Liver (tissue), 9 donors: Measurements from ENCODE around the gene CSMD2. TPM values are rescaled to one million over a fixed set of nuclear protein-coding genes. Genes with fewer than 3 reads are reported as not detected.

Experiments
- DNase-seq: peaks from one replicate; pipeline ENCODE4 v3.0.0-alpha.2; 2017; ENCODE audit warnings: low spot score
- H3K27ac ChIP-seq, 2 donors: one replicate each; pipeline ENCODE4 v1.7.0; 2013; ENCODE audit warnings: inconsistent platforms in 2 of 2, low read length in 2 of 2, control low read depth in 1 of 2, low read depth in 1 of 2, mild to moderate bottlenecking in 1 of 2
- H3K27me3 ChIP-seq, 4 donors: one replicate each; pipeline versions ENCODE4 v1.6.1 to v1.7.0; 2013; ENCODE audit warnings: low read length in 3 of 4, inconsistent platforms in 1 of 4, mild to moderate bottlenecking in 1 of 4, moderate library complexity in 1 of 4; ENCODE audit not compliant: control insufficient read depth in 4 of 4, insufficient read depth in 4 of 4
- H3K36me3 ChIP-seq, 4 donors: one replicate each; pipeline versions ENCODE4 v1.6.1 to v1.7.0; 2013; ENCODE audit warnings: low read length in 3 of 4, mild to moderate bottlenecking in 3 of 4, low read depth in 1 of 4, moderate library complexity in 1 of 4; ENCODE audit not compliant: control insufficient read depth in 4 of 4, insufficient read depth in 3 of 4
- H3K4me1 ChIP-seq, 4 donors: one replicate each; pipeline versions ENCODE4 v1.6.1 to v1.7.0; 2013; ENCODE audit warnings: low read length in 3 of 4, mild to moderate bottlenecking in 3 of 4, moderate library complexity in 1 of 4; ENCODE audit not compliant: control insufficient read depth in 4 of 4, insufficient read depth in 4 of 4
- H3K4me3 ChIP-seq, 3 donors: one replicate each; pipeline versions ENCODE4 v1.6.1 to v1.7.0; 2013; ENCODE audit warnings: low read length in 3 of 3, control low read depth in 1 of 3, low read depth in 1 of 3, mild to moderate bottlenecking in 1 of 3
- H3K9ac ChIP-seq, 2 donors: one replicate each; pipeline ENCODE4 v1.7.0; 2013; ENCODE audit warnings: low read length in 2 of 2, mild to moderate bottlenecking in 2 of 2, moderate library complexity in 2 of 2, control low read depth in 1 of 2, low read depth in 1 of 2
- H3K9me3 ChIP-seq, 4 donors: one replicate each; pipeline versions ENCODE4 v1.6.1 to v1.7.0; 2013; ENCODE audit warnings: low read length in 3 of 4; ENCODE audit not compliant: control insufficient read depth in 4 of 4
- ATF3 ChIP-seq: IDR thresholded peaks from 2 replicates; pipeline ENCODE4 v1.6.1; 2016; ENCODE audit warnings: antibody characterized with exemption
- CTCF ChIP-seq: fragments of 150-350 bp; IDR thresholded peaks from 2 replicates; pipeline ENCODE4 v1.5.1; 2017; ENCODE audit warnings: improper control_type of control experiment, low read depth, low read length; ENCODE audit not compliant: missing input control
- EGR1 ChIP-seq, 2 donors: IDR thresholded peaks; 2 replicates each; pipeline ENCODE4 v1.6.1; 2016 to 2018; ENCODE audit warnings: antibody characterized with exemption in 2 of 2, low read depth in 2 of 2
- FOXA1 ChIP-seq: IDR thresholded peaks from 2 replicates; pipeline ENCODE4 v1.6.1; 2016; ENCODE audit warnings: antibody characterized with exemption
- FOXA2 ChIP-seq: IDR thresholded peaks from 2 replicates; pipeline ENCODE4 v1.6.1; 2016; ENCODE audit warnings: antibody characterized with exemption
- GABPA ChIP-seq, 2 donors: IDR thresholded peaks in 1 of 2; conservative IDR thresholded peaks in 1 of 2; 2 replicates each; pipeline ENCODE4 v1.6.1; 2016; ENCODE audit warnings: antibody characterized with exemption in 2 of 2, mild to moderate bottlenecking in 1 of 2, moderate library complexity in 1 of 2
- NR2F2 ChIP-seq: IDR thresholded peaks from 2 replicates; pipeline ENCODE4 v1.6.1; 2016; ENCODE audit warnings: antibody characterized with exemption
- RAD21 ChIP-seq, 2 donors: IDR thresholded peaks; 2 replicates each; pipeline ENCODE4 v1.6.1; 2016; ENCODE audit warnings: antibody characterized with exemption in 2 of 2, mild to moderate bottlenecking in 2 of 2
- REST ChIP-seq: IDR thresholded peaks from 2 replicates; pipeline ENCODE4 v1.6.1; 2016; ENCODE audit warnings: antibody characterized with exemption, mild to moderate bottlenecking
- SP1 ChIP-seq: IDR thresholded peaks from 2 replicates; pipeline ENCODE4 v1.6.1; 2018; ENCODE audit warnings: antibody characterized with exemption, mild to moderate bottlenecking
- TAF1 ChIP-seq: conservative IDR thresholded peaks from 2 replicates; pipeline ENCODE4 v1.6.1; 2016; ENCODE audit warnings: antibody characterized with exemption, mild to moderate bottlenecking
- YY1 ChIP-seq: IDR thresholded peaks from 2 replicates; pipeline ENCODE4 v1.6.1; 2016; ENCODE audit warnings: antibody characterized with exemption, mild to moderate bottlenecking
- ZBTB33 ChIP-seq: IDR thresholded peaks from 2 replicates; pipeline ENCODE4 v1.6.1; 2016; ENCODE audit warnings: antibody characterized with exemption
- WGBS: extraction: QIAGEN DNeasy Blood & Tissue Kit; methylation state at CpG from one replicate; pipeline ENCODE4 v1.1.7; 2013; 5-methylcytosine and 5-hydroxymethylcytosine counted together
- polyA plus RNA-seq, 2 donors: library from polyadenylated mRNA; stranded (reverse) in 1 of 2; unstranded in 1 of 2; fragments of 200-250 nt in 1 of 2; fragments of >200 nt in 1 of 2; fragmentation: Nextera tagmentation in 1 of 2; extraction: Ambion mirVana in 1 of 2; gene quantifications; one replicate each; pipeline versions ENCODE4 v1.2.1 to v1.2.3, GENCODE V29; 2013 to 2015
- total RNA-seq, 2 donors: library from RNA; depleted of rRNA; stranded (reverse); fragments of >200 nt; gene quantifications; one replicate each; pipeline ENCODE4 v1.2.3, GENCODE V29; 2014
- donor health status: healthy.
- donor health status: healthy.
- donor health status: healthy.
- donor health status: healthy.
- donor health status: healthy.

Gene CSMD2
- total and polyA plus RNA-seq, 4 donors: 0.08 to 0.09 TPM; not detected in 2

GRCh38 chr1:34165422-34165921 lies 442 bp upstream of the CSMD2 start:
- no peaks in the 10 kb centered on the region for H3K9me3 ChIP-seq
- H3K4me3 ChIP-seq: peak overlapping the region in 1 of 3 donors; percentile 51
- no peaks in the 10 kb centered on the region for H3K36me3 ChIP-seq
- H3K27me3 ChIP-seq: peaks cover 2 to 21% (median 13%) of the 10 kb centered on the region in 4 donors
- WGBS: 4% methylated on average over 13 of the region's 13 CpGs
- H3K4me1 ChIP-seq: peaks cover 15 to 31% (median 17%) of the 10 kb centered on the region in 4 donors
- no peak for DNase-seq
- no peak overlapping the region for H3K27ac ChIP-seq
- no peak overlapping the region for H3K9ac ChIP-seq
- TF ChIP-seq FOXA2: no peak
- TF ChIP-seq NR2F2: no peak
- TF ChIP-seq FOXA1: no peak
- no peak for TF ChIP-seq SP1
- TF ChIP-seq EGR1 (IDR thresholded peaks at IDR 0.05; ENCODE audit: low read depth in 2 of 2): no peak
- TF ChIP-seq REST: no peak
- TF ChIP-seq TAF1: no peak
- TF ChIP-seq ZBTB33: no peak
- no peak for TF ChIP-seq CTCF

GRCh38 chr1:34163792-34164731 lies 968 bp downstream of the CSMD2 start:
- TF ChIP-seq ATF3 (no peak), RAD21 (IDR thresholded peaks at IDR 0.05) (no peak), CTCF (no peak), REST (no peak), YY1 (no peak), GABPA (IDR thresholded peaks at IDR 0.05 in 1 of 2, conservative IDR thresholded peaks at IDR 0.05 in 1 of 2) (no peak)
- H3K27me3 ChIP-seq: peaks cover 2 to 19% (median 13%) of the 10 kb centered on the region in 4 donors

More at GRCh38 chr1:34163792-34164731, 968 bp downstream of the CSMD2 start:
- Histone ChIP-seq H3K9me3 (peaks cover 0 to 4% (median 0%) of the 10 kb centered on the region in 4 donors), H3K4me1 (peaks cover 15 to 31% (median 17%) of the 10 kb centered on the region in 4 donors), H3K4me3 (peak overlapping the region; percentile 18 to 51 (median 20)), H3K36me3 (no peaks in the 10 kb centered on the region), H3K9ac (peak overlapping the region in 1 of 2 donors; percentile 65), H3K27ac (no peak overlapping the region)
- no peak for DNase-seq
- 3% methylated on average over 75 of the region's 75 CpGs for WGBS
